ENCODE results near the gene TEC. TPM values are rescaled to one million over a fixed set of nuclear protein-coding genes. Genes with fewer than 3 reads are reported as not detected.
A peak's percentile ranks its signal among the peaks of the same experiment; 100 is the strongest.

The TEC gene
- total RNA-seq, 3 donors from 2014 or later, result 0.82 to 1.4 (median 0.83) TPM

GRCh38 chr4:48112017-48112667, 157.5 kb downstream of the TEC start:
- Mint-ChIP-seq H3K9me3 (no peaks in the 10 kb centered on the region), H3K4me3 (peak overlapping the region; percentile 44), H3K27me3 (ENCODE audit: low read depth) (no peaks in the 10 kb centered on the region), H3K4me1 (ENCODE audit: low read depth) (peaks cover 56% of the 10 kb centered on the region), H3K36me3 (ENCODE audit: insufficient read depth) (peaks cover 14% of the 10 kb centered on the region)
- DNase-seq (no peak), ATAC-seq (peak; percentile 52 to 58)

GRCh38 chr4:48110452-48110978, 159.1 kb downstream of the TEC start:
- no peak overlapping the region for H3K4me3 Mint-ChIP-seq
- no peaks in the 10 kb centered on the region for H3K27me3 Mint-ChIP-seq (ENCODE audit: low read depth)
- H3K4me1 Mint-ChIP-seq (ENCODE audit: low read depth), result peaks cover 53% of the 10 kb centered on the region
- no peak for DNase-seq
- no peaks in the 10 kb centered on the region for H3K9me3 Mint-ChIP-seq
- no peak for ATAC-seq
- peaks cover 17% of the 10 kb centered on the region for H3K36me3 Mint-ChIP-seq (ENCODE audit: insufficient read depth)

GRCh38 chr4:48109413-48110263, 160.0 kb downstream of the TEC start:
- Mint-ChIP-seq H3K4me1 (ENCODE audit: low read depth) (peaks cover 52% of the 10 kb centered on the region), H3K9me3 (no peaks in the 10 kb centered on the region), H3K4me3 (no peak overlapping the region), H3K36me3 (ENCODE audit: insufficient read depth) (peaks cover 17% of the 10 kb centered on the region), H3K27me3 (ENCODE audit: low read depth) (no peaks in the 10 kb centered on the region)
- ATAC-seq (peak; percentile 76 to 79), DNase-seq (no peak)

- Mint-ChIP-seq H3K9me3 (no peaks in the 10 kb centered on the region), H3K4me3 (no peak overlapping the region), H3K36me3 (ENCODE audit: insufficient read depth) (peaks cover 18% of the 10 kb centered on the region), H3K4me1 (ENCODE audit: low read depth) (peaks cover 47% of the 10 kb centered on the region), H3K27me3 (ENCODE audit: low read depth) (no peaks in the 10 kb centered on the region)
- DNase-seq (no peak), ATAC-seq (no peak)
Observed at GRCh38 chr4:48108309-48109073, 161.1 kb downstream of the TEC start.

- Mint-ChIP-seq H3K9me3 (no peaks in the 10 kb centered on the region), H3K36me3 (ENCODE audit: insufficient read depth) (peaks cover 22% of the 10 kb centered on the region), H3K4me1 (ENCODE audit: low read depth) (peaks cover 37% of the 10 kb centered on the region), H3K4me3 (no peak overlapping the region), H3K27me3 (ENCODE audit: low read depth) (no peaks in the 10 kb centered on the region)
- ATAC-seq (no peak), DNase-seq (no peak)
Observed at GRCh38 chr4:48105230-48105629, 164.4 kb downstream of the TEC start.

- H3K4me3 Mint-ChIP-seq, result no peak overlapping the region
- DNase-seq (no peak), ATAC-seq (peak; percentile 88 to 89)
- no peaks in the 10 kb centered on the region for H3K27me3 Mint-ChIP-seq (ENCODE audit: low read depth)
- H3K36me3 Mint-ChIP-seq (ENCODE audit: insufficient read depth), result peaks cover 19% of the 10 kb centered on the region
- peaks cover 29% of the 10 kb centered on the region for H3K4me1 Mint-ChIP-seq (ENCODE audit: low read depth)
- H3K9me3 Mint-ChIP-seq, result no peaks in the 10 kb centered on the region
Observed at GRCh38 chr4:48103483-48104139, 166.0 kb downstream of the TEC start.

- H3K9me3 Mint-ChIP-seq, result no peaks in the 10 kb centered on the region
- H3K4me3 Mint-ChIP-seq, result no peak overlapping the region
- H3K27me3 Mint-ChIP-seq (ENCODE audit: low read depth), result no peaks in the 10 kb centered on the region
- DNase-seq (no peak), ATAC-seq (no peak)
- peaks cover 19% of the 10 kb centered on the region for H3K36me3 Mint-ChIP-seq (ENCODE audit: insufficient read depth)
- H3K4me1 Mint-ChIP-seq (ENCODE audit: low read depth), result peaks cover 29% of the 10 kb centered on the region
Observed at GRCh38 chr4:48102303-48102702, 167.3 kb downstream of the TEC start.

- no peak overlapping the region for H3K4me3 Mint-ChIP-seq
- H3K4me1 Mint-ChIP-seq (ENCODE audit: low read depth), result peaks cover 21% of the 10 kb centered on the region
- H3K36me3 Mint-ChIP-seq (ENCODE audit: insufficient read depth), result peaks cover 17% of the 10 kb centered on the region
- H3K9me3 Mint-ChIP-seq, result no peaks in the 10 kb centered on the region
- H3K27me3 Mint-ChIP-seq (ENCODE audit: low read depth), result no peaks in the 10 kb centered on the region
- DNase-seq (no peak), ATAC-seq (no peak)
Observed at GRCh38 chr4:48100256-48100655, 169.4 kb downstream of the TEC start.

GRCh38 chr4:48095441-48095840, 174.2 kb downstream of the TEC start:
- no peak overlapping the region for H3K4me3 Mint-ChIP-seq
- DNase-seq (no peak), ATAC-seq (no peak)
- H3K9me3 Mint-ChIP-seq, result no peaks in the 10 kb centered on the region
- H3K27me3 Mint-ChIP-seq (ENCODE audit: low read depth), result no peaks in the 10 kb centered on the region
- H3K36me3 Mint-ChIP-seq (ENCODE audit: insufficient read depth), result peaks cover 14% of the 10 kb centered on the region
- H3K4me1 Mint-ChIP-seq (ENCODE audit: low read depth), result peaks cover 11% of the 10 kb centered on the region

GRCh38 chr4:48093991-48094416, 175.6 kb downstream of the TEC start:
- DNase-seq, result no peak
- peak; percentile 99 for ATAC-seq
- Mint-ChIP-seq H3K9me3 (no peaks in the 10 kb centered on the region), H3K4me3 (no peak overlapping the region), H3K27me3 (ENCODE audit: low read depth) (no peaks in the 10 kb centered on the region), H3K4me1 (ENCODE audit: low read depth) (peaks cover 9% of the 10 kb centered on the region), H3K36me3 (ENCODE audit: insufficient read depth) (peaks cover 14% of the 10 kb centered on the region)

GRCh38 chr4:48090621-48091020, 179.0 kb downstream of the TEC start:
- ATAC-seq (no peak), DNase-seq (no peak)
- Mint-ChIP-seq H3K4me3 (no peak overlapping the region), H3K36me3 (ENCODE audit: insufficient read depth) (peaks cover 20% of the 10 kb centered on the region), H3K9me3 (no peaks in the 10 kb centered on the region), H3K27me3 (ENCODE audit: low read depth) (no peaks in the 10 kb centered on the region), H3K4me1 (ENCODE audit: low read depth) (peaks cover 10% of the 10 kb centered on the region)

GRCh38 chr4:48085821-48086589, 183.6 kb downstream of the TEC start:
- no peak overlapping the region for H3K4me3 Mint-ChIP-seq
- no peaks in the 10 kb centered on the region for H3K27me3 Mint-ChIP-seq (ENCODE audit: low read depth)
- no peak for DNase-seq
- H3K9me3 Mint-ChIP-seq, result no peaks in the 10 kb centered on the region
- peaks cover 20% of the 10 kb centered on the region for H3K36me3 Mint-ChIP-seq (ENCODE audit: insufficient read depth)
- peaks cover 18% of the 10 kb centered on the region for H3K4me1 Mint-ChIP-seq (ENCODE audit: low read depth)
- ATAC-seq, result no peak

Data from activated T-cell treated with anti-CD3 and anti-CD28 coated beads, Interleukin-2, amount 50 U/mL, for 4 hours (primary cell).